ENCODE measurements around the gene FBXL19.

FBXL19 gene

DNA sequence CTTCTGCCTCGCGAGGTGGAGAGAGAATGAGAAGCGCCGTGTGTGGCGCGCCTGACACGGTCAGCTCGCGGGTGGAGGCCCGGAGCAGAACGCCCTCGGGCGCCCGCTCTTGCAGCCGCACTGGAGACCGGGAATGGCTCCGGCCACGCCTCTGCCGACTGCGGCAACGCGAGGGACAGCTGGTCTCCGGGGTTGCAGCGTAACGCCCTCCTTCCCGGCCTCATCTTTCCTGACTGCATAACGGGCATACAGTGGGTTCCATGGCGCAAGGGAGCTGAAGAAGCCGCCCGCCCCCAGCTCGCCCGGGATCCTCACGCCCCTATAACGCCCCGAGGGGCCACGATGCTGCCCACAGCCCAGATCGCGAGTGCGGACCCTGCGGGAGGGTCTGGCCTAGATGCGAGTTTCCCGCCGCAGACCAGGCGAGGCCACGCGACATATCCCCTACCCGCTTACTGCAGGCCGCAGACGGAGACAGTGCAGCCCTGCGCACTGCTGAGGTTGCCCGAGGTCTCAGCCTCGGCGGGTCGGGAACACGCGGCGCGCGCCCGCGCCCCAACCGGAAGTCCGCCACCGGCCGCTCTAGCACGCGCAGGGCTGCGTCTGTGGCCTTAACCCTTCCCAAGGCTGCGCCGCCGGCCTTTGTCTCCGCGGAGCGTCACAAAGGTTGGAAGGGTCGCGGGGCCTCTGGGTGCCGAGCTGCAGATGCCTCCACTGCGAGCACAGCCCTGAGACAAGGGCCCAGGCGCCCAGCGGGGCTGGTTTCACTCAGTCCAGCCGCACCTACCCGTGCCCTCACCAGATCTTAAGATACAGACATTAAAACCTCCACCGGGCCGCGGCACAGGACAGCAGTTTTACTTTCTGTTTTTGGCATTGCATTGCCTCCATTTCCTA, 48.3 kb upstream of the FBXL19 start:
- CTCF ChIA-PET, result interaction anchor here (0.5 to 2.7 kb wide), 7 partner anchors 19 to 67 kb away, joined by 4 to 14 read pairs (median 6); no protein-coding TSS in a partner anchor
- Histone ChIP-seq H3K27ac (ENCODE audit: extremely low read depth, low read depth, low read length) (peak overlapping the region; percentile 94), H3K4me3 (ENCODE audit: low read depth, low read length) (peak overlapping the region; percentile 51), H3K36me3 (ENCODE audit: control insufficient read depth in 2 of 2, insufficient read depth in 1 of 2, low read length in 2 of 2) (peaks cover 3 to 15% of the 10 kb centered on the region in 2 experiments; a peak in 2 of 3 replicates), H3K4me1 (ENCODE audit: control insufficient read depth, insufficient read depth, low read length) (no peaks in the 10 kb centered on the region), H3K9me3 (ENCODE audit: control insufficient read depth, insufficient read depth, low read depth, low read length) (no peaks in the 10 kb centered on the region)
- POLR2A ChIA-PET, result interaction anchor here (0.7 to 2.4 kb wide), 19 partner anchors 12 to 127 kb away, joined by 3 to 35 read pairs (median 6); partner anchors contain the start of genes BCL7C, PHKG2 and ZNF629
- TF ChIP-seq ZNF585B (tag by site-specific recombination; IDR thresholded peaks at IDR 0.05) (no peak), ZBTB48 (tag by site-specific recombination; IDR thresholded peaks at IDR 0.05) (peak; percentile 83), ZNF341 (tag by site-specific recombination; IDR thresholded peaks at IDR 0.05; ENCODE audit: low read depth) (0 out of 2 replicates have a peak, but pooled peaks have one; percentile 23), ZNF366 (tag by site-specific recombination; conservative IDR thresholded peaks at IDR 0.05) (0 out of 2 replicates have a peak, but pooled peaks have one; percentile 24), ZNF146 (tag by site-specific recombination; IDR thresholded peaks at IDR 0.05) (peak; percentile 43), FEZF1 (tag by site-specific recombination; IDR thresholded peaks at IDR 0.05) (no peak; the same call in 1 of the 2 replicates), ZNF830 (tag by site-specific recombination; IDR thresholded peaks at IDR 0.05; ENCODE audit: low read depth) (no peak), ZNF747 (tag by site-specific recombination; IDR thresholded peaks at IDR 0.05) (no peak), ZNF391 (tag by site-specific recombination; IDR thresholded peaks at IDR 0.05; ENCODE audit: borderline replicate concordance, low read depth) (peak; percentile 96; the same call in 1 of the 2 replicates), ZBTB6 (tag by site-specific recombination; IDR thresholded peaks at IDR 0.05) (no peak), ZNF302 (tag by site-specific recombination; IDR thresholded peaks at IDR 0.05; ENCODE audit: low read depth) (no peak), GFI1B (tag by site-specific recombination; IDR thresholded peaks at IDR 0.05) (no peak; the same call in 1 of the 2 replicates), KLF7 (tag by site-specific recombination; IDR thresholded peaks at IDR 0.05; ENCODE audit: borderline replicate concordance) (peak; percentile 94), ZNF639 (tag by site-specific recombination; IDR thresholded peaks at IDR 0.05) (peak; percentile 86), ZNF549 (tag by site-specific recombination; IDR thresholded peaks at IDR 0.05) (no peak), ZNF76 (tag by site-specific recombination; IDR thresholded peaks at IDR 0.05; ENCODE audit: borderline replicate concordance, low read depth) (peak; percentile 84), SP3 (tag by site-specific recombination; IDR thresholded peaks at IDR 0.05) (peak; percentile 82), ZNF677 (tag by site-specific recombination; IDR thresholded peaks at IDR 0.05) (no peak), ZNF701 (tag by site-specific recombination; IDR thresholded peaks at IDR 0.05) (no peak), ZNF16 (tag by site-specific recombination; IDR thresholded peaks at IDR 0.05; ENCODE audit: low read depth) (no peak), INSM2 (tag by site-specific recombination; IDR thresholded peaks at IDR 0.05) (peak; percentile 84), ZBTB20 (tag by site-specific recombination; IDR thresholded peaks at IDR 0.05) (peak; percentile 89), ZNF654 (tag by site-specific recombination; IDR thresholded peaks at IDR 0.05; ENCODE audit: low read depth) (no peak), PATZ1 (tag by site-specific recombination; IDR thresholded peaks at IDR 0.05) (peak; percentile 84)
- TF ChIP-seq, protein P1, sequence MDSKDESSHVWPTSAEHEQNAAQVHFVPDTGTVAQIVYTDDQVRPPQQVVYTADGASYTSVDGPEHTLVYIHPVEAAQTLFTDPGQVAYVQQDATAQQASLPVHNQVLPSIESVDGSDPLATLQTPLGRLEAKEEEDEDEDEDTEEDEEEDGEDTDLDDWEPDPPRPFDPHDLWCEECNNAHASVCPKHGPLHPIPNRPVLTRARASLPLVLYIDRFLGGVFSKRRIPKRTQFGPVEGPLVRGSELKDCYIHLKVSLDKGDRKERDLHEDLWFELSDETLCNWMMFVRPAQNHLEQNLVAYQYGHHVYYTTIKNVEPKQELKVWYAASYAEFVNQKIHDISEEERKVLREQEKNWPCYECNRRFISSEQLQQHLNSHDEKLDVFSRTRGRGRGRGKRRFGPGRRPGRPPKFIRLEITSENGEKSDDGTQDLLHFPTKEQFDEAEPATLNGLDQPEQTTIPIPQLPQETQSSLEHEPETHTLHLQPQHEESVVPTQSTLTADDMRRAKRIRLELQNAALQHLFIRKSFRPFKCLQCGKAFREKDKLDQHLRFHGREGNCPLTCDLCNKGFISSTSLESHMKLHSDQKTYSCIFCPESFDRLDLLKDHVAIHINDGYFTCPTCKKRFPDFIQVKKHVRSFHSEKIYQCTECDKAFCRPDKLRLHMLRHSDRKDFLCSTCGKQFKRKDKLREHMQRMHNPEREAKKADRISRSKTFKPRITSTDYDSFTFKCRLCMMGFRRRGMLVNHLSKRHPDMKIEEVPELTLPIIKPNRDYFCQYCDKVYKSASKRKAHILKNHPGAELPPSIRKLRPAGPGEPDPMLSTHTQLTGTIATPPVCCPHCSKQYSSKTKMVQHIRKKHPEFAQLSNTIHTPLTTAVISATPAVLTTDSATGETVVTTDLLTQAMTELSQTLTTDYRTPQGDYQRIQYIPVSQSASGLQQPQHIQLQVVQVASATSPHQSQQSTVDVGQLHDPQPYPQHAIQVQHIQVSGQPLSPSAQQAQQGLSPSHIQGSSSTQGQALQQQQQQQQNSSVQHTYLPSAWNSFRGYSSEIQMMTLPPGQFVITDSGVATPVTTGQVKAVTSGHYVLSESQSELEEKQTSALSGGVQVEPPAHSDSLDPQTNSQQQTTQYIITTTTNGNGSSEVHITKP (tag by site-specific recombination; IDR thresholded peaks at IDR 0.05), result peak; percentile 71
